ENCODE measurements around the gene PRLR. TPM values are rescaled to one million over a fixed set of nuclear protein-coding genes. Genes with fewer than 3 reads are reported as not detected.

The PRLR gene
- total and polyA plus RNA-seq, 4 donors = 1.4 to 13.7 (median 3.9) TPM

- Histone ChIP-seq H3K36me3 (ENCODE audit: control insufficient read depth, insufficient read depth, low read length) (no peaks in the 10 kb centered on the region), H3K27ac (ENCODE audit: low read depth, low read length) (no peak overlapping the region), H3K4me3 (ENCODE audit: low read depth, low read length) (no peak overlapping the region), H3K27me3 (ENCODE audit: control insufficient read depth, insufficient read depth, low read length) (no peaks in the 10 kb centered on the region), H3K9me3 (ENCODE audit: control insufficient read depth, insufficient read depth, low read length) (no peaks in the 10 kb centered on the region), H3K4me1 (ENCODE audit: control insufficient read depth, insufficient read depth, low read length) (no peaks in the 10 kb centered on the region)
- DNase-seq (ENCODE audit: low read depth in 4 of 6, low spot score in 6 of 6) = no peak
- WGBS (ENCODE audit: insufficient coverage) = 100% methylated on average over 1 of the region's 1 CpG
Measured at GRCh38 chr5:35129276-35129675, 101.0 kb downstream of the PRLR start.

GRCh38 chr5:35127006-35127405 lies 103.3 kb downstream of the PRLR start:
- no peak for DNase-seq (ENCODE audit: low read depth in 4 of 6, low spot score in 6 of 6)
- Histone ChIP-seq H3K4me1 (ENCODE audit: control insufficient read depth, insufficient read depth, low read length) (no peaks in the 10 kb centered on the region), H3K27me3 (ENCODE audit: control insufficient read depth, insufficient read depth, low read length) (no peaks in the 10 kb centered on the region), H3K4me3 (ENCODE audit: low read depth, low read length) (no peak overlapping the region), H3K9me3 (ENCODE audit: control insufficient read depth, insufficient read depth, low read length) (no peaks in the 10 kb centered on the region), H3K36me3 (ENCODE audit: control insufficient read depth, insufficient read depth, low read length) (no peaks in the 10 kb centered on the region), H3K27ac (ENCODE audit: low read depth, low read length) (no peak overlapping the region)
- 100% methylated on average over 1 of the region's 1 CpG for WGBS (ENCODE audit: insufficient coverage)

- H3K36me3 ChIP-seq (ENCODE audit: control insufficient read depth, insufficient read depth, low read length) = no peaks in the 10 kb centered on the region
- H3K4me3 ChIP-seq (ENCODE audit: low read depth, low read length) = no peak overlapping the region
- H3K4me1 ChIP-seq (ENCODE audit: control insufficient read depth, insufficient read depth, low read length) = no peaks in the 10 kb centered on the region
- H3K9me3 ChIP-seq (ENCODE audit: control insufficient read depth, insufficient read depth, low read length) = no peaks in the 10 kb centered on the region
- 44% methylated on average over 1 of the region's 2 CpGs for WGBS (ENCODE audit: insufficient coverage)
- DNase-seq (ENCODE audit: low read depth in 4 of 6, low spot score in 6 of 6) = no peak
- no peak overlapping the region for H3K27ac ChIP-seq (ENCODE audit: low read depth, low read length)
- no peaks in the 10 kb centered on the region for H3K27me3 ChIP-seq (ENCODE audit: control insufficient read depth, insufficient read depth, low read length)
Measured at GRCh38 chr5:35125746-35126145, 104.5 kb downstream of the PRLR start.

GRCh38 chr5:35124932-35125331 lies 105.4 kb downstream of the PRLR start:
- Histone ChIP-seq H3K27ac (ENCODE audit: low read depth, low read length) (no peak overlapping the region), H3K4me1 (ENCODE audit: control insufficient read depth, insufficient read depth, low read length) (no peaks in the 10 kb centered on the region), H3K36me3 (ENCODE audit: control insufficient read depth, insufficient read depth, low read length) (no peaks in the 10 kb centered on the region), H3K27me3 (ENCODE audit: control insufficient read depth, insufficient read depth, low read length) (no peaks in the 10 kb centered on the region), H3K4me3 (ENCODE audit: low read depth, low read length) (no peak overlapping the region), H3K9me3 (ENCODE audit: control insufficient read depth, insufficient read depth, low read length) (no peaks in the 10 kb centered on the region)
- 83% methylated on average over 1 of the region's 2 CpGs for WGBS (ENCODE audit: insufficient coverage)
- DNase-seq (ENCODE audit: low read depth in 4 of 6, low spot score in 6 of 6) = no peak

- H3K27me3 ChIP-seq (ENCODE audit: control insufficient read depth, insufficient read depth, low read length) = no peaks in the 10 kb centered on the region
- no peaks in the 10 kb centered on the region for H3K9me3 ChIP-seq (ENCODE audit: control insufficient read depth, insufficient read depth, low read length)
- WGBS (ENCODE audit: insufficient coverage) = 100% methylated on average over 1 of the region's 2 CpGs
- H3K4me1 ChIP-seq (ENCODE audit: control insufficient read depth, insufficient read depth, low read length) = no peaks in the 10 kb centered on the region
- no peak overlapping the region for H3K27ac ChIP-seq (ENCODE audit: low read depth, low read length)
- no peak overlapping the region for H3K4me3 ChIP-seq (ENCODE audit: low read depth, low read length)
- no peaks in the 10 kb centered on the region for H3K36me3 ChIP-seq (ENCODE audit: control insufficient read depth, insufficient read depth, low read length)
- no peak for DNase-seq (ENCODE audit: low read depth in 4 of 6, low spot score in 6 of 6)
Measured at GRCh38 chr5:35122819-35123218, 107.5 kb downstream of the PRLR start.

GRCh38 chr5:35120715-35121114 lies 109.6 kb downstream of the PRLR start:
- H3K27me3 ChIP-seq (ENCODE audit: control insufficient read depth, insufficient read depth, low read length) = no peaks in the 10 kb centered on the region
- WGBS (ENCODE audit: insufficient coverage) = no CpG with 5 or more reads among the region's 1 CpG
- DNase-seq (ENCODE audit: low read depth in 4 of 6, low spot score in 6 of 6) = no peak

GRCh38 chr5:35117967-35118366 lies 112.3 kb downstream of the PRLR start:
- no peaks in the 10 kb centered on the region for H3K9me3 ChIP-seq (ENCODE audit: control insufficient read depth, insufficient read depth, low read length)

More at GRCh38 chr5:35120715-35121114, 109.6 kb downstream of the PRLR start:
- H3K9me3 ChIP-seq (ENCODE audit: control insufficient read depth, insufficient read depth, low read length) = no peaks in the 10 kb centered on the region
- H3K36me3 ChIP-seq (ENCODE audit: control insufficient read depth, insufficient read depth, low read length) = no peaks in the 10 kb centered on the region
- no peaks in the 10 kb centered on the region for H3K4me1 ChIP-seq (ENCODE audit: control insufficient read depth, insufficient read depth, low read length)
- H3K27ac ChIP-seq (ENCODE audit: low read depth, low read length) = no peak overlapping the region
- H3K4me3 ChIP-seq (ENCODE audit: low read depth, low read length) = no peak overlapping the region

GRCh38 chr5:35115920-35116319 lies 114.4 kb downstream of the PRLR start:
- Histone ChIP-seq H3K27ac (ENCODE audit: low read depth, low read length) (no peak overlapping the region), H3K36me3 (ENCODE audit: control insufficient read depth, insufficient read depth, low read length) (no peaks in the 10 kb centered on the region), H3K4me3 (ENCODE audit: low read depth, low read length) (no peak overlapping the region), H3K4me1 (ENCODE audit: control insufficient read depth, insufficient read depth, low read length) (no peaks in the 10 kb centered on the region), H3K27me3 (ENCODE audit: control insufficient read depth, insufficient read depth, low read length) (no peaks in the 10 kb centered on the region), H3K9me3 (ENCODE audit: control insufficient read depth, insufficient read depth, low read length) (no peaks in the 10 kb centered on the region)
- DNase-seq (ENCODE audit: low read depth in 4 of 6, low spot score in 6 of 6) = no peak

More at GRCh38 chr5:35117967-35118366, 112.3 kb downstream of the PRLR start:
- H3K36me3 ChIP-seq (ENCODE audit: control insufficient read depth, insufficient read depth, low read length) = no peaks in the 10 kb centered on the region
- 95% methylated on average over 4 of the region's 6 CpGs for WGBS (ENCODE audit: insufficient coverage)
- H3K4me1 ChIP-seq (ENCODE audit: control insufficient read depth, insufficient read depth, low read length) = no peaks in the 10 kb centered on the region
- H3K4me3 ChIP-seq (ENCODE audit: low read depth, low read length) = no peak overlapping the region
- DNase-seq (ENCODE audit: low read depth in 4 of 6, low spot score in 6 of 6) = no peak
- no peak overlapping the region for H3K27ac ChIP-seq (ENCODE audit: low read depth, low read length)
- H3K27me3 ChIP-seq (ENCODE audit: control insufficient read depth, insufficient read depth, low read length) = no peaks in the 10 kb centered on the region

GRCh38 chr5:35114698-35115097 lies 115.6 kb downstream of the PRLR start:
- H3K27me3 ChIP-seq (ENCODE audit: control insufficient read depth, insufficient read depth, low read length) = no peaks in the 10 kb centered on the region
- no peaks in the 10 kb centered on the region for H3K9me3 ChIP-seq (ENCODE audit: control insufficient read depth, insufficient read depth, low read length)
- 95% methylated on average over 4 of the region's 4 CpGs for WGBS (ENCODE audit: insufficient coverage)
- no peak overlapping the region for H3K4me3 ChIP-seq (ENCODE audit: low read depth, low read length)
- no peak overlapping the region for H3K27ac ChIP-seq (ENCODE audit: low read depth, low read length)
- DNase-seq (ENCODE audit: low read depth in 4 of 6, low spot score in 6 of 6) = no peak
- no peaks in the 10 kb centered on the region for H3K36me3 ChIP-seq (ENCODE audit: control insufficient read depth, insufficient read depth, low read length)
- H3K4me1 ChIP-seq (ENCODE audit: control insufficient read depth, insufficient read depth, low read length) = no peaks in the 10 kb centered on the region

GRCh38 chr5:35112300-35112699 lies 118.0 kb downstream of the PRLR start:
- Histone ChIP-seq H3K36me3 (ENCODE audit: control insufficient read depth, insufficient read depth, low read length) (no peaks in the 10 kb centered on the region), H3K4me3 (ENCODE audit: low read depth, low read length) (no peak overlapping the region), H3K27ac (ENCODE audit: low read depth, low read length) (no peak overlapping the region), H3K27me3 (ENCODE audit: control insufficient read depth, insufficient read depth, low read length) (no peaks in the 10 kb centered on the region), H3K4me1 (ENCODE audit: control insufficient read depth, insufficient read depth, low read length) (no peaks in the 10 kb centered on the region), H3K9me3 (ENCODE audit: control insufficient read depth, insufficient read depth, low read length) (no peaks in the 10 kb centered on the region)
- 38% methylated on average over 3 of the region's 4 CpGs for WGBS (ENCODE audit: insufficient coverage)
- no peak for DNase-seq (ENCODE audit: low read depth in 4 of 6, low spot score in 6 of 6)
